ENCODE data around the gene SORCS2.

SORCS2 gene

DNA sequence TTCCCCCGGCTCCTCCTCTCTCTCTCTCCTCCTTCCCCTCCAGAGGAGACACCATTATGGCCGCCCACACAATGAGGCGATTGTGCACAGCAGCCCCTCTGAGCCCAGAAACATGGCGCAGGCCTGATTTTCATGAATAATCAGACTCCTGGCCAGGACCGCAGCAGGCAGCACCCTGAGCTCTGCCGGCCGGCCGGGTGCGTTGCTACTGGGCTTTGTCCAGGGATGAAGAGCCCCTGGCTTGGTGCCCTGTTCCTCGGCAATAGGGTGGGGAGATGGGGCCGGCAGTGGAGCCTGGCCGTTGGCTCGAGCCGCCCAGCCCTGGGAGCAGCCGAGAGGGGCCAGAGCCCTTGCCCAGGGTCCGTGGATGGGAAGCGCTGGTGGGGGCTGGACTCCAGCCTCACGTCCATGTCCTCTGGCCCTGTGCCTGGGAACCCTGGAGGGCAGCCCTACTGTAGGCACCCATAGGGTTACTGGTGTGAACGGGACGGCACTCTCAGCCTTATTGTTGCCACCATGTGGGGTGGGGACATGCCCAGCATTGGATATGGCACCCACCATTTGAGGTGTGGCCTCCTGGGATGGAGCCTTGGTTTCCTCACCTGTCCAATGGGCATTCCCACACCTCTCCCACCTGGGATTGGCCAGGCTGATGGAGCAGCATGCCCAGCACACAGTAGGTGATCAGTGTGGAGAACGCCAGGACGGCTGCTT, 103.0 kb downstream of the SORCS2 start:
- no peak for DNase-seq

DNA sequence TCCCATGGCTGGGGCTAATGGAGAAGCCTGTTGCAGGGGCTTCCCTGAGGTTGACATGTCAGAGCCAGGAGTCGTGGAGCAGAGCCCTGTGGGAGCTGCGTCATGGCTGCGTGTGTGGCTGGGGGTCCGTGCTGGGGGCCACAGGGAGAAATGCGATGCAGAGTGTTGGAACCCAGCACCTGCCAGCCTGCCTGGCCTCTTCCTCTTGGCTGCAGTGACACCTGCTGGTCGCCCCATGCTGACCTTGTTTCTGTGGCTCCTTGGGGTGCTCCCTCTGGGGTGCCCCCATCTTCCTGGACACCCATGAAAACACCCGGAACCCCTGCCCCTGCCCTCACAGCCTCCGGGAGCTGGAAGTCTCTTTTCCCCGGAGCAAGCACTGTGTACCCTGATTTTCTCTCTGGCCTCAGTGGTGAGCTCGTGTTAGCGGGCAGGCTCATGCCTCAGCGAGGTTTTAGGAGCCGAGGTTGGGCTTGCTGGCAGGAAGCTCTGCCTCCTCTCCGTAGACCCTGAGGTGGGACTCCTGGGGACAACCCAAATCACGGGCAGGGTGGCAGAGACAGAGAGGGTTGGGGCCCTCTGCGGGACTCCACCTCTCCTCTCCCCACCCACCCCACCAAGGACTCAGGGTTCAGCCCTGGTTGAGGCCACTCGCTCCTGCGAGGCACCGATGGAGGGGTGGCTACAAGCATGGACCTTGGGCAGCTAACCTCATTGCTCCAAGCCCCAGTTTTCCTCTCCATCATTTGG, 103.7 kb downstream of the SORCS2 start:
- DNase-seq: no peak

DNA sequence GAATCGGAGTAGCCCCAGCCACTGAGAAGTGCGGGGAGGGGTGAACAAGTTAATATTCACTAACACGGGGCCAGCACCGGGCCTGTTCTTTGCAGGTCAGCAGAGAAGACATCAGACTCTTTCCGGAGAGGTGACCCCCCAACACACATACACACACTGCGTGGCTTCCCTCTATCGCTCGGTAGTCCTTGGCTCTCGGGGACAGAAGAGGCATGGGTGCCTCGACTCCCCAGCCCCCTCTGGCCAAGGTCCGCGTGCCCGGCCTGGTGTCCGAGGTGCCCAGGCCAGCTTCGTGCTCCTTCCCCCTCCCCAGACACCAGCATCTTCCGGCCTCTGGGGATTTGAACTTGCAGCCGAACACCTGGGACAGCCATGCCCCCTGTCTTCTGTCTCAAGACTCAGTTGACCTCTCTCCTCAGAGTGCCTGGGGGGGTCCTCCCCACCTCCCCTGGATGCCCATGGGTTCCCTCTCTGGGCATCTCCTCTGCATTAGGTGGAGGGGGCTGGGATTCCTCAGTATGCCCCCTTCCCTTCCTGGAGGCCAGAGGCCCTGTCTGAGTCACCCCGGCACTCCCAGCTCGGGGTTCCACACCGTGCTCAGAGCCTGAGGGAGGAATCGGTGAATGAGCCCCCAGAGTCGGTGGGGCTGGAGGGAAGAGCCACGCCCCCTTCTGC, 104.5 kb downstream of the SORCS2 start:
- no peak for DNase-seq

DNA sequence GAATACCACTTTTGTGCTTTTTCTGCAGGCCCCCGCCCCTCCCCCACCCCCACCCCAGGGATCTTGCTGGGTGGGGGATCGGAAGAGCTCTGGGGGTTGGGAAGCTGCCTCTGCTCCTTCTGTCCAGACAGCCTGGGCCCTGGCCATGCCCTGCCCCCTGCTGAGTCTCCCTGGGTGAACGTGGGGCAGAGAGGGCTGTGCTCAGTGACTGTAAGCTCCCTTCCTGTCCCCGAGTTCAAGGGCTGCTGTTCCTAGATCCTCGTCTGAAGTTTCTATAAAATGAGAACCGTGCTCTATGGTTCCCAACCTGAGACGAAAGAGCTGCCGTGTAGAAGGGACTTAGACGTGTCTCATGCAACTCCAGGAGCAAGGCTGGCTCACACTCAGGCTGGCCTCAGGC, 105.0 kb downstream of the SORCS2 start:
- no peak for DNase-seq

DNA sequence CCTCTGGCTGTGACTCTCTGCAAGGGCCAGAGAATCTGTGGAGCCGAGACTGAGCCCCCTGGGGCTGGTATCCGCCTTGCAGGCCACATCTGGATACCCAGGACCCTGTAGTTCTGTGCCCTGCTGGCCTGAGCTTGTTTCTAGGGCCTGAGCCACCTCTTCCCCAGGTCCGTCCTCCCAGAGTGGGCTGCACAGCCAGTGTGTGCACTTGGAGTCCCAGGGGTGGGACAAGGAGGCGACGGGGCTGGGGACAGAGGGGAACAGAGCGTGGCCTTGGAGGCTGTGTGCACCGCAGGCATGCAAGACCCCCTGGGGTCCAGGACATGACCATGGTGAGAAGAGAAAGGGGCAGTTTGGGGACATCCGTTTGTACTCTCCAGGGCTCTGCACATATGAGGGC, 105.5 kb downstream of the SORCS2 start:
- DNase-seq: no peak

DNA sequence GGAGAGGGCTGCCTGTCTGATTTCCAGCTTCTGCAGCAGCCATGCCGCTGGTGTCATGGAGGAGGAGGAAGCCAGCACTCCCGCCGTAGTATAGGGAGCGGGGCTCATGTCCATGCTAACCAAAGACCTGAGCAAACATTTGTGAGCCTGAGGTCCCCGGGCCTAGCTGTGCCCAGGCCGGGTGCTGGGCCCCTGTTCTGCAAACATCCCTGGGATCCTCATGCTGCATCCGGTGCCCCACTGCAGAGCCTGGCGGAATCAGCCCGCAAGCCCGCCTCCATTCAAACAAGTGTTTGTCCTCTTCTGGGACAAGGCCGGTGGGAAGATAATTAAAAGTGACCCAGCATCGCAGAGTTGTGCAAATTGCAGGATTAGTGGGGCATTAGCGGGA, 106.3 kb downstream of the SORCS2 start:
- no peak for DNase-seq

DNA sequence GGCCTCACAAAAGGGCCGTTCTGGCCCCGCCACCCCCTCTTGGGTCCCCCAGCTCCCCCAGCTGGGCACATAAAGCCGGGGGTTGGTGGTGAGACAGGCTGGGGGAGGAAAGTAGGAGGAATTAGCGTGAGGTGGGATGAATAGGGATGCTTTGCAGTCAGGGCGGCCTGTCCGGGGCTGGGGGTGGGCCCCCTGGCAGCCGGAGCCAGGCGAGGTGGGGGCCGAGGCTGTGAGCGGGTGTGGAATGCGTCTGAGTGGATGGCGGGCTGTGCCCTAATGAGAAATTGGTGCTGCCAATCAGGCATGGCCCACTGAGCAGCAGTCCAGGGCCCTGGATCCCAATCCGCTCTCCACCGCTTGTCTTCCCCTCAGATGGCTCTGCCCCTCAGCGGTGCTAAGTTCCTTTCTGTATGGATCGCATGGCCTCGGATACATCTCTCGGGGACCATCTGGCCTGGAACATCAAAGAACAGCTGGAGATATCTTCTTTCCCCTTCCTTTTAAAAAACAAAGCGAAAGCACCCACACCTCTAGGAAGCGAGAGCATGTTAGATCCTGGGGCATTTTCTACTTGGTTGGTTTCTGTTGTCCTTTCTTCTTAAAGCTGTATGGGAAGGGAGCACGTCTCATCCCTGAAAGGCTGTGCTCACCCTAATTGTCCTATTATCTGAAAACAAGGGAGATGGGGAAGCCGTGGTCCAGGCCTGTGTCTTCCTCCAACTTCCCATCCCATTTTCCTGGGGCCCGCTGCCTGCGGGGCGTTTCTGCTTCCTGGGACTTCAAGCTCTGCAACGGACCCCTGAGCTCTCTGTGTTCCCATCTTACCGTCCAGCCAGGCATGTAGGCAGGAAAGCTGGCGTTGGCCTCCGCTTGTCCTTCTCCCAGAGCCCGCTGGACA, 106.9 kb downstream of the SORCS2 start:
- DNase-seq: no peak

DNA sequence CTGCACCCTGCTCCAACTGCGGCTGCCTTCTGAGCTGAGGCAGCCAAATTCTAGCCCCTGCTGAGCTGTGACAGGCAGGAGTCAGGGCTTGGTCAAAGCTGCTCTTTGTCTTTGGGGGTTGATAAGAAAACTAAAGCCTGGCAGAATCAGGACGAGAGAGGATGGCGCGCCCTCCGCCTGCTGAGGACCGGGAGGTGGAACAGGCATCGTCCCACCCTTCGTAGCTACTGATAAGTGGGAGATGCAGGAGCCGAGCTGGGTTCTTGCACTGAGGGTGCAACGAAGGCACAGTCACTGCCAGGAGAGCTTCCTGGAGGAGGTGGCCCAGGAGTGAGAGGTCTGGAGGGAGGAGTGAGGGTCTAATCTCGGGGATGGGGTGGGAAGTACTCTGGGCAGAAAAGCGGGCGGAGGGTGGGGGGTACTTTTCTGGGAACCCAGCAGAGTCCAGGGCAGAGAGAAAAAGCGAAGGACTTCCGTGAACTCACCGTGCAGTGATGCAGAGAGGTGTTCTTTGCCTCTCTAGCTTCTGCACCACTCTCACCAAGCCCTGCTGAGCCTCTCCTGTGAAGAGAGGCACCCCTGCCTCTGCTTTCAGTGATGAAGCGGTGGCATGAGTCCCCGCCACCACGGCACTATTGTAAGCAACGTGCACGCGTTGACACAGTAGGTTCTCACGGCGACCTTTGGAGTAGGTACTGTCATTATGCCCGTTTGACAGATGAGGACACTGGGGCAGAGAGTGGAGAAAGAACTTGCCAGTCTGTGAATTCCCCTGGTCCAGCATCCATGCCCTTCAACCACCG, 107.8 kb downstream of the SORCS2 start:
- no peak for DNase-seq

DNA sequence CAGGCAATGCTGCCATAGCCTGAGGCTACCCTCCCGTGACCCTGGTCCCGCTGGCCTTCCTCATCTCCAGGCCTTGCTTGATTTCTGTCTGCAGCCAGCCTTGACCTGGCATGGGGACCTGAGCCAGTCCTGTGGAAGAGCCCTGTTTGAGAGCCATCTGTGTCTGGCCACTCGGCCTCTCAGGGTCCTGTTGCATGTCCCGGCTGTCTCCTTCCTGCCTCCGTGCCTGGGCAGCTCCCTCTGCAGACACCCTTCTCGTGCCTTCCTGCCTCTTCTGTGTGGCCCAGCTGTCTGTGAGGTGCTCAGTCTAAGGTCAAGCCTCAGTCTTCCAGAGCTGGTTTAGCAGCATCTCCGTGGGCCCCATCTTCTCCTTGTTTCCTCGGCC, 108.4 kb downstream of the SORCS2 start:
- DNase-seq: no peak

DNA sequence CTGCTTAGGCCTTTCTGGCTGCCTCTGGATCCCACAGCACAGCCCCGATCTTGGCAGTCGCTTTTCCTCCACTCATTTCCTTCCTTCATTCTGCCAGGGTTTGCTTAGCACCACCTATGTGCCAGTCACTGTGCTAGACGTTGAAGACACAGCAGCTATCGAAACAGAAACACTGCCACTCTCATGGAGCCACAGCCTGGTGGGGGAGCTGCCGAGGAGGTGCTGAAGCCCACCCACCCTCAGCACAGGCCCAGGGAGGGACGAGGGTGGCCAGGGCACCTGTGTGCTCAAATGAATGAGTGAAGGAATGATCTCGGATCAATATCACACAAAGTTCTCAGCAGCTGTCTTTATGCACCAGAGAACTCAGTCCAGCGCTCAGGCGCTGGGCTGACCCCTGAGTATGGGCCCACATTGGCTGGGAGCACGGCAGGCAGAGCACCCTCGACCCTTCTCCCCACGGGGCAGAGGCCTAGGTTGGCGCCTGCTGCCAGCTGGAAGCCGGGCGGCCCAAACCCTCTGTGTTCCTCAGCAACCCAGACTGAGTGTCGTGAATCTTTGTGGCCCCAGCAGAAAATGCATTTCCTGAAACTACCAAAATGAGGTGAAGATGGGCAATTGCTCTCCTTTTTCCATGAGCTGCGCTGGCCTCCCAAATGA, 108.9 kb downstream of the SORCS2 start:
- no peak for DNase-seq

DNA sequence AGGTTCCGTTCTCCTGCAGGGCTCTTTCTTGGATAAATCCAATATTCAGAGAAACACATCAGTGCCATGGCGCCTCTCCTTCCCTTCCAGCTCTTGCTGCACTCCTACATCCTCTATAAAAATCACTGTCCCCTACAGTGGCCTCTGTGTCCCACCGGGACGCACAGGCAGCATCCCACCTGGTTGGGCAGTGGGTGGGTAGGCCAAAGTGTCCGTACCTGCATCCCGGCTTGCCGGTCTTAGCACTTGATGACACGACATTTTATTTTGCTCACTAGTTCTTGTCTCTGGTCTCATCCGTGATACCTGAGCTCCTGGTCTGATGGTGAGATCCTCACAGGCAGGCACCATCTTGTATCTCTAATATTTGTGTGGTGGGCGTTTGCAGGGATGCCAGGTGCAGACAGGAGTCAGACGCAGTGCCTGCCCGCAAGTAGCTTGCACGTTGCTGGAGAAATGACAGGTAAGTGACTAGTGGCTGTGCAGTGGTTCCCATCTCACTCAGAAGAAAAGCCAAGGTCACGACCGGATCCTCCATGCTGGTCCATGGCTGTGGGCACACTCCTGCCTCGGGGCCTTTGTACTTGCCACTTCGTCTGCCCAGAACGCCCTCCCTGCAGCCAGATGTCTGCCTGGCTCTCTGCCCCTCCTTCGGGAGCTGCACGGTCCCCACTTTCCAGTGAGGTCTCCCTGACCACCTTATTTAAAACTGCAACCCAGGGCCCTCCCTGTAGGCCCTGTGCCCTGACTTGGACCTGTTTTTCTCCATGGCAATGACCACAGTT, 109.7 kb downstream of the SORCS2 start:
- DNase-seq: no peak

DNA sequence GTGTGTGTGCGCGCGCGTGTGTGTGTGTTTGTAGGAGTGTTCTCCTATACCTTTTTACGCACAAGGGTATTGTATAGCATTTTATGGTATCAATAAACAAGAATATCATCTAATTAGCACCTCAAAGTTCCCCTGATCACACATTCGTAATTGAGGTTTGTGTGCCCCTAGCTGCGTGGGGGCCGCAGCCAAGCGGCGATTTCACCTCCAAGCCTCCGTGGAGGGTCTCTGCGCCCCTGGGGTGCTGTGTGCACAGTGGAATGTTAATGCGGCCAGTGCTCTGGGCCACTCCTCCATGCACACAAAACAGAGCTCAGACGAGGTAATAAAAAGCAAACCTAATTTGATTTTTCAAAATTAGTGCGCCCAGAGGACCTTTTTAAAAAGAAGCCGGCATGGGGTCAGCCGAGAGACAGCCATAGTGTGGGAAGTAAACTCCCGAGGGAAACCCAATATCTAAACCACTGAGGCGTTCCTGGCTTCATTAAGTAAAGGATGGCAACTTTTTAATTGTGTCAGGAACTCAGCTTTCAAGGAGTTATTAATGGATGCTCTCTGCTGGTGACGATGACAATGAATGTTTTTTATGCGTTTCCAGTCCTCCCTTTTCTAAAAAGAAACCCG, 110.6 kb downstream of the SORCS2 start:
- no peak for DNase-seq

DNA sequence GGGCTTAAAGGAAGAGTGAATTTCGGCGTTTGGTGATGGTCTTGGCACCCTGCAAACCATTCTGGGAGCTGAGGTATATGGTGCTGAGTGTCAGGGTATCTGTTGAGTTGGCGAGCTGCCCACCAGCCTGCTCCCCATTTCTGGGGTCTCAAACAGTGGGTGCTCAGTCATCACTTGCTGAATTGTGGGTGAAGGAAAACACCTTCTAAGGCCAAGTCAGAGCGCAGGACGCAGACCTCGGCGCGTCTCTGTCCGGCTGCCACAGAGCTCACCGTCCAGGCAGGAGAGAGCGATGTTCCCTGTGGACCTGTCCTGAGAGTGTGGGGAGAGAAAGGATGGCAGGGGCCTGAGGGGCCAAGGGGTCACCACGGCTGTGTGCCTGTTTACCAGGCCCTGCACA, 111.2 kb downstream of the SORCS2 start:
- DNase-seq: no peak

DNA sequence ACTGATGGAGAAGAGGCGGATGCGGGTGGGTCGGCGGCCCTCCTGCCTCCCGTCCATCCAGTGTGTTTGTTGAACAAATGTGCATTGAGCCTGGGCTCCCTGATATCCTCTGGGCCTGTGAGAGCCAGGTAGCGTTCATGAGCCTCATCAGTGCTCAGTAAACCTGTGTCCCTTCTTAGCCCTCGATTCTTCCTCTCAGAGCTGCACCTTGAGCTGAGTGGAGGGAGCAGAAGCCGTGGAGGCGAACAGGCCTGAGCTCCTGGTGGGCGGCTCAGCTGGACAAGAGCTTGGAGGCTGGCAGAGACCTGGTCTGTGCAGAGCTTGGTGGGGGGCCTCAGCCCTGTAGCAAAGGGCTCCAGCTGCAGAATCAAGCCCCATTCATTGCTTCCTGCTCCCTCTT, 112.1 kb downstream of the SORCS2 start:
- no peak for DNase-seq

DNA sequence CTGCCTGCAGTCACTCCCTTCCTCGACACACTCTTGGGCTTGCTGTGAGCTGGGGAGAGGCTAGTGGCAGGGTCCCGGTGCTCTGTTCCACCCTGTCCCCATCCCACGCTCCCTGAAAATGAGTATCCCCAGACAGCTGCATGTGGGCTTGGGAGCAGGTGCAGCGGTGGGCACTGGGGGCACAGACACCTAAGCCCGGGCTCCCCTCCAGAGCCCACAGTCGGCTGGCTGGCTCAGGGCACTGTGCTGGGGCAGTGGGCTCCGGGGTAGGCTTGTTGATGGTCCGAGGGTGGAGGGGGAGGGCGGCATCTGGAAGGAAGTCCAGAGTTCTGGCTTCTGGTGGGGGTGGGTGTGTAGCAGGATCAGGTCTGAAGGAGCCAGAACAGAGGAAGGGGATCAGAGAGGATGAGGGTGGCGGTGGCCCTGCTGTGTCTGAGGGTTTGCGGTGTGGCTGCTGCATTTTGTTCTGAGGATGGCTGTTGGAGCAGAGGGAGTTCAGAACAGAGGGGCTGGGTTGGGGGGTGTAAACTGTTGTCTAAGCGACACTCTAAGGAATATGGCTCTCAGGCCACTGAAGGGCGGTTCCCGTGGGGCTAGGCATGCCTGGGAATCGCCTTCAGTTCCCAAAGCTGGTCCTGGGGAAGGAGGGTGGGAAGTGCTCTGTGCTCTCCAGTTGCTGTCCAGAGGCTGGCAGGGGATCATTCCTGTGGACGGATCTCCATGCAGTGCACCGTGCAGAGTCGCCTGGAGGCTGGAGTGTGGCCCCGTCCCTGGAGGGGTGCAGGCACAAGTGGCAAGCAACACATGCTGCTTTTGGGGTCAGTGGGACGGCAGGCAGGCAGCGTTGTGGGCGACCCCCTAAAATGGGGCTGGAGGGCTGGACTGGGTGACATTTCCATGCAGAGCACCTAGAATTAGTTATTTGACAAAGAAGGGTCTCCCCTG, 114.0 kb downstream of the SORCS2 start:
- no peak for DNase-seq

DNA sequence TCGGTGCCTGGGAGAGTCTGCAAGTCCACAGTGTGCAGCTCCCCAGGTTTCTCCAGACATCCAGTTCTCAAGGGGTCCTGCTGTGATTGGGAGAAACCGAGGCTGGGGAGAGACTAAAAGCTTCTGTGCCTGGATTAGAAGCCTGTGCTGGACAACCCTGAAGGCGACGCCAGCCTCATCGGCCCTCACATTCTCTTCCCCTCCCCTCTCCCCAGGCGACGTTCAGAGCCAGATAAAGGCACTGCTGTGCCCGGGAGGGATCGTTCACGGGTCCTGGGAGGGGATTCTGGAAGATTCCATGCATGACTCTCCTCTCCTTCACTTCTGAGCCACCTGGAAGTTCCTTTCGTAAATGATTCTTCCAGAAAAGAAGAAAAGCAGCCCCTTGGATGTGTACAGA, 114.6 kb downstream of the SORCS2 start:
- DNase-seq: no peak

DNA sequence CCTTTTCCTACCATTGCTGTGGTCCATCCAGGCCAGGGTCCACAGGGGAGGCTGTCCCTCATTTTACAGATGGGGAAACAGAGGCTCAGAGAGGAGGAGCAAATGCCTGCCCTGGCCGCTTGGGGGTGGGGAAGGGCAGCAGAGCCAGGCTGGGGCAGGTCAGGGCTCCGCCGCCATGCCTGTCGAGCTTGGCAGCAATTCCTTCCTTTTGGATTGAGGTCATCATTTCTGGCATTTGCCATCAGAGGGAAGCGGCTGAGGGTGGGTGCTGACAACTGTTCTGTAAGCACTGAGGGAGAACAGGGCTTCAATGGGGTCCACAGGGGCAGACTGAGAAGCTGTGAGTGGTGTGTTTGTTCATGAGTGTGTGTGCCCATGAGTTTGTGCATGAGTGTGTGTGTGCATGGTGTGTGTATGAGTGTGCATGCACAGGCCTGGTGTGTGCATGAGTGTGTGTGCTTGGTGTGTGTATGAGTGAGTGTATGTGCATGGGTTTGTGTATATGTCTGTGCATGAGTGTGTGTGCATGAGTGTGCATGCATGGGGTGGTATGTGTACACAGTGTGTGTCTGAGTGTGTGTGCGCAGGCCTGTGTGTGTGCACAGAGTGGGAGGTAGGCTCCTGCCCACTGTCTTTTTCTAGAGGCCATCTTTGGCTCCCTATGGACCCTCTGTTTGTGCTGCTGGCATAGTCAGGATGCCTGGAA, 115.2 kb downstream of the SORCS2 start:
- DNase-seq: no peak

DNA sequence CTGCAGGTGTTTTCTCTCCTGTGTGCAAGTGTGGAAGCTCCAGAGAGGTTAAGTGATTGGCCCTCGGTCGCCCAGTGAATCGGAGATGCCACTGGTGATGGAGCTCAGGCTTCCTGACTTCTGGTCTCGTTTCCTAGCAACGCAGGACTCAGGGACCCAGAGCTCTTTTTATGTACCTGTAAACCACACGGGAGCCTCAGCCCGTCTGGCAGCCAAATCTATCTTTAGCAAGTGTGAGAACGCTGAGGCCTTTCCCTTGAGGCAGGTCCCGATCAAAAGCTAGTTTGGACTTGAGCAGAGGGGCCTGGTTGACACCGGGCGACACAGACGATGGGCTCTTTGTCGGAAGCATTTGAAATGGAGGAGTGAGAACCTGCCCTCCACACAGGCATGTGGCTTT, 116.8 kb downstream of the SORCS2 start:
- DNase-seq: no peak
